Fibroblast of the aortic adventitia (primary cell): Measurements from ENCODE around the gene SUZ12. TPM values are rescaled to one million over a fixed set of nuclear protein-coding genes. Genes with fewer than 3 reads are reported as not detected.

Experiments used
- small RNA-seq: library from RNA; depleted of rRNA; stranded (forward); fragments of <200 nt; gene quantifications from one replicate; pipeline ENCODE3, GENCODE V24; 2012
- total RNA-seq: library from RNA; depleted of rRNA; stranded (reverse); fragments of >200 nt; gene quantifications from 2 replicates; pipeline ENCODE4 v1.2.3, GENCODE V29; 2012; ENCODE audit warnings: low replicate concordance

SUZ12 gene
- total RNA-seq, 1 donor = 36.2 TPM

Small RNA genes within 50 kb of the gene (small RNA-seq; reads per million reads assigned to genes)
- gene AC090616.4 (not detected), gene RNA5SP437 (not detected)

Other genes with a start within 250 kb of the SUZ12 start
- gene COPRS, start 77.8 kb upstream of the SUZ12 start, total RNA-seq = 97.1 and 202 TPM in 2 replicates
- 50.4 and 53.5 TPM in 2 replicates for gene UTP6, start 35.3 kb upstream of the SUZ12 start, total RNA-seq
- gene LRRC37B, start 70.4 kb downstream of the SUZ12 start, total RNA-seq = 7.7 and 18.0 TPM in 2 replicates
- 21.0 and 50.5 TPM in 2 replicates for gene RHOT1, start 205.5 kb downstream of the SUZ12 start, total RNA-seq